Endothelial cell of umbilical vein (primary cell): ENCODE results near the gene SPTLC2. TPM values are rescaled to one million over a fixed set of nuclear protein-coding genes. Genes with fewer than 3 reads are reported as not detected.

Experiments
- BruUV-seq: library from RNA; stranded (reverse); fragments of 400-500 nt; replicated peaks from 2 replicates; lab custom pipeline; 2021; lab: Mats Ljungman, UMichigan
- CTCF ChIA-PET: fragments of 300-600, 350-600 bp; sonication (Branson Sonifier 250); formaldehyde crosslinking; loops from one replicate; lab custom pipeline; 2021; ENCODE audit warnings: antibody characterized with exemption, inconsistent platforms; lab: Charles Lee
- POLR2A ChIA-PET: fragments of 300-600, 350-600 bp; sonication (Branson Sonifier 250); formaldehyde crosslinking; loops from one replicate; lab custom pipeline; 2021; ENCODE audit warnings: antibody characterized with exemption, inconsistent platforms; lab: Charles Lee
- DNase-seq: peaks from one replicate; pipeline ENCODE4 v3.0.0-alpha.2; 2011; ENCODE audit warnings: low read depth, low spot score
- FAIRE-seq: peaks from 2 replicates; lab custom pipeline; 2011; peaks lifted over from hg19 to GRCh38; lab: Jason Lieb, UNC
- H2AFZ ChIP-seq: 2 replicates; pipeline ENCODE4 v1.6.0; 2012; ENCODE audit warnings: low read depth, low read length, control low read depth, inconsistent platforms
- H3K27ac ChIP-seq: 2 replicates; pipeline ENCODE4 v1.5.1; 2011; ENCODE audit warnings: low read depth, mild to moderate bottlenecking, control low read depth, low read length, moderate library complexity; ENCODE audit not compliant: insufficient read depth
- H3K27me3 ChIP-seq, 2 experiments: 2 replicates each; pipeline versions ENCODE4 v1.6.0 to v1.6.1; 2011; ENCODE audit warnings: low read length in 2 of 2, mixed read lengths in 1 of 2; ENCODE audit not compliant: control insufficient read depth in 2 of 2, insufficient read depth in 2 of 2
- H3K36me3 ChIP-seq, 2 experiments: 2 replicates in 1 of 2; 3 replicates in 1 of 2; pipeline ENCODE4 v1.5.1; 2011; ENCODE audit warnings: low read length in 2 of 2, mild to moderate bottlenecking in 1 of 2, moderate library complexity in 1 of 2; ENCODE audit not compliant: control insufficient read depth in 2 of 2, insufficient read depth in 2 of 2; ENCODE audit errors: extremely low read depth in 1 of 2
- H3K4me1 ChIP-seq: 3 replicates; pipeline ENCODE4 v1.5.1; 2011; ENCODE audit warnings: mild to moderate bottlenecking, low read length; ENCODE audit not compliant: control insufficient read depth, insufficient read depth; ENCODE audit errors: extremely low read depth
- H3K4me2 ChIP-seq: 2 replicates; pipeline ENCODE4 v1.6.1; 2011; ENCODE audit warnings: low read length, control low read depth, mixed read lengths; ENCODE audit not compliant: insufficient read depth
- H3K4me3 ChIP-seq, 3 experiments: fragments of 200-600 bp in 1 of 3; sonication (generic), shearing (Covaris generic) in 1 of 3; replicated peaks in 1 of 3; 2 replicates each; pipeline ENCODE4 v1.5.1; 2011 to 2016; ENCODE audit warnings: control low read depth in 3 of 3, low read length in 3 of 3, mild to moderate bottlenecking in 2 of 3, inconsistent platforms in 1 of 3, low read depth in 1 of 3, moderate library complexity in 1 of 3; ENCODE audit not compliant: insufficient read depth in 1 of 3
- H3K79me2 ChIP-seq: 2 replicates; pipeline ENCODE4 v1.6.0; 2012; ENCODE audit warnings: low read length, inconsistent platforms; ENCODE audit not compliant: control insufficient read depth, insufficient read depth
- H3K9ac ChIP-seq: replicated peaks from 2 replicates; pipeline ENCODE3; 2011; ENCODE audit warnings: low read length, control low read depth; ENCODE audit not compliant: insufficient read depth; ENCODE audit errors: extremely low read depth
- H3K9me1 ChIP-seq: replicated peaks from 3 replicates; pipeline ENCODE4 v1.6.0; 2011; ENCODE audit warnings: mild to moderate bottlenecking, low read length; ENCODE audit not compliant: control insufficient read depth, insufficient read depth; ENCODE audit errors: extremely low read depth
- H3K9me3 ChIP-seq: replicated peaks from 2 replicates; pipeline ENCODE4 v1.5.1; 2012; ENCODE audit warnings: low read length, inconsistent platforms; ENCODE audit not compliant: control insufficient read depth, insufficient read depth
- H4K20me1 ChIP-seq: replicated peaks from 2 replicates; pipeline ENCODE3; 2011; ENCODE audit warnings: mild to moderate bottlenecking, low read length; ENCODE audit not compliant: control insufficient read depth, insufficient read depth; ENCODE audit errors: extremely low read depth
- CTCF ChIP-seq, 2 donors: IDR thresholded peaks; 1 replicate in 1 of 2; 2 replicates in 1 of 2; pipeline ENCODE4 v1.5.1; 2011; ENCODE audit warnings: low read length in 2 of 2, mild to moderate bottlenecking in 2 of 2, moderate library complexity in 2 of 2, control low read depth in 1 of 2, inconsistent platforms in 1 of 2, low read depth in 1 of 2; ENCODE audit not compliant: insufficient read depth in 1 of 2; ENCODE audit errors: extremely low read depth in 1 of 2
- JUN ChIP-seq: IDR thresholded peaks from 2 replicates; pipeline ENCODE4 v1.6.1; 2011; ENCODE audit warnings: borderline replicate concordance, low read depth; ENCODE audit not compliant: insufficient read length, insufficient read depth
- MYC ChIP-seq: IDR thresholded peaks from one replicate; pipeline ENCODE4 v1.6.1; 2011; ENCODE audit warnings: mild to moderate bottlenecking, low read depth, low read length
- POLR2A ChIP-seq: IDR thresholded peaks from 2 replicates; pipeline ENCODE4 v1.6.1; 2012; ENCODE audit warnings: low read depth, mild to moderate bottlenecking, control low read depth, low read length
- POLR2AphosphoS5 ChIP-seq: IDR thresholded peaks from 2 replicates; pipeline ENCODE4 v1.6.1; 2012; ENCODE audit warnings: low read depth, mild to moderate bottlenecking, control low read depth, low read length, moderate library complexity; ENCODE audit not compliant: insufficient read depth
- dilution Hi-C: fragments of 300-500 bp; cut with MboI; formaldehyde crosslinking; loops from one replicate; pipeline ENCODE4 v1.15.0; 2019; ENCODE audit warnings: low sequenced_read_pairs; ENCODE audit not compliant: extremely low pct_ligation_motif_present
- intact Hi-C: fragments of 100-400 bp; cut with micrococcal nuclease; formaldehyde crosslinking; loops from one replicate; pipeline ENCODE4 v1.10.0; 2022
- polyA plus RNA-seq, 4 experiments: library from polyadenylated mRNA; depleted of rRNA in 3 of 4; stranded (reverse) in 3 of 4; unstranded in 1 of 4; fragments of >200 nt; gene quantifications; 2 replicates each; pipeline versions ENCODE4 v1.2.1 to v1.2.3, GENCODE V29; 2011 to 2012; ENCODE audit warnings: missing spikeins in 1 of 4
- total RNA-seq: library from RNA; stranded (reverse); gene quantifications from 2 replicates; pipeline ENCODE4 v1.2.3, GENCODE V29; 2021
- TF ChIP-seq, protein P1 (sequence below): IDR thresholded peaks from 2 replicates; pipeline ENCODE4 v1.6.1; 2011; ENCODE audit not compliant: insufficient read depth, insufficient read length

Gene SPTLC2
- total and polyA plus RNA-seq, 2 donors (not counting 3 experiments of a cell fraction or from before 2014, with no cell fraction given): 19.1 to 71.3 TPM

GRCh38 chr14:77599889-77600288, 16.5 kb downstream of the SPTLC2 start:
- POLR2A ChIA-PET: no interaction called here
- peaks cover 5 to 7% of the 10 kb centered on the region in 2 experiments for H3K36me3 ChIP-seq
- H2AFZ ChIP-seq: no peak overlapping the region
- no peak overlapping the region for H3K4me3 ChIP-seq
- H3K27ac ChIP-seq: no peak overlapping the region
- TF ChIP-seq CTCF (IDR thresholded peaks at IDR 0.05; ENCODE audit: extremely low read depth in 1 of 2, insufficient read depth in 1 of 2, low read depth in 1 of 2, low read length in 2 of 2) (no peak), POLR2A (no peak), POLR2AphosphoS5 (no peak), MYC (no peak), JUN (no peak)
- TF ChIP-seq, protein P1, sequence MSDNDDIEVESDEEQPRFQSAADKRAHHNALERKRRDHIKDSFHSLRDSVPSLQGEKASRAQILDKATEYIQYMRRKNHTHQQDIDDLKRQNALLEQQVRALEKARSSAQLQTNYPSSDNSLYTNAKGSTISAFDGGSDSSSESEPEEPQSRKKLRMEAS: no peak
- peaks cover 3% of the 10 kb centered on the region for H4K20me1 ChIP-seq
- dilution Hi-C loops (no loop called here), intact Hi-C loops (no loop called here)
- no peak for FAIRE-seq
- DNase-seq: no peak
- CTCF ChIA-PET: interaction anchor here (2.4 kb wide), 1 partner anchor 8 kb away, joined by 7 read pairs; no protein-coding TSS in a partner anchor
- peaks cover 20% of the 10 kb centered on the region for H3K4me1 ChIP-seq
- H3K9ac ChIP-seq: no peak overlapping the region
- H3K4me2 ChIP-seq: no peak overlapping the region
- no peaks in the 10 kb centered on the region for H3K27me3 ChIP-seq
- peaks cover 83% of the 10 kb centered on the region for H3K79me2 ChIP-seq
- no peaks in the 10 kb centered on the region for H3K9me1 ChIP-seq
- no peaks in the 10 kb centered on the region for H3K9me3 ChIP-seq
- BruUV-seq: no TSS peak
